GM12878 (cell line): ENCODE measurements around the gene TTYH1. TPM values are rescaled to one million over a fixed set of nuclear protein-coding genes. Genes with fewer than 3 reads are reported as not detected.

Experiments used
- ATAC-seq: fragments of 200-7000 bp; cut with Tn5 transposase; 3 replicates; pipeline ENCODE4 v1.9.1; 2020; ENCODE audit warnings: mild to moderate bottlenecking, moderate library complexity
- BruUV-seq: library from RNA; stranded (reverse); fragments of 400-500 nt; replicated peaks from 2 replicates; lab custom pipeline; 2021; lab: Mats Ljungman, UMichigan
- CTCF ChIA-PET: fragments of 300-600 bp; sonication (Branson Sonifier 250); formaldehyde crosslinking; extraction: SDS; loops from one replicate; lab custom pipeline; 2021; ENCODE audit warnings: inconsistent platforms; lab: Yijun Ruan, JAX
- POLR2A ChIA-PET: fragments of 350-600 bp; formaldehyde crosslinking; extraction: SDS; loops from one replicate; lab custom pipeline; 2021; ENCODE audit warnings: inconsistent platforms; lab: Charles Lee
- RAD21 ChIA-PET: fragments of 300-600 bp; sonication (Branson Sonifier 250); formaldehyde crosslinking; loops from one replicate; lab custom pipeline; 2023; ENCODE audit warnings: antibody characterized with exemption; ENCODE audit not compliant: unreplicated experiment; lab: Charles Lee
- SMC1A ChIA-PET: fragments of 300-600 bp; sonication (Branson Sonifier 250); formaldehyde crosslinking; loops from one replicate; lab custom pipeline; 2023; ENCODE audit not compliant: unreplicated experiment, uncharacterized antibody; lab: Charles Lee
- DNase-seq: peaks from one replicate; pipeline ENCODE4 v3.0.0-alpha.2; 2011; ENCODE audit warnings: low read depth, low spot score
- FAIRE-seq: peaks from 3 replicates; lab custom pipeline; 2011; peaks lifted over from hg19 to GRCh38; lab: Jason Lieb, UNC
- H2AFZ ChIP-seq: 2 replicates; pipeline ENCODE4 v1.6.0; 2011; ENCODE audit warnings: low read depth, low read length, control low read depth; ENCODE audit not compliant: control insufficient read depth
- H3K27ac ChIP-seq: 2 replicates; pipeline ENCODE4 v1.5.1; 2011; ENCODE audit warnings: control low read depth; ENCODE audit not compliant: control insufficient read depth, insufficient read depth
- H3K27me3 ChIP-seq, 2 experiments: replicated peaks in 1 of 2; 2 replicates each; pipeline versions ENCODE4 v1.6.0 to v1.6.1; 2011; ENCODE audit warnings: low read length in 1 of 2; ENCODE audit not compliant: control insufficient read depth in 2 of 2, insufficient read depth in 2 of 2
- H3K36me3 ChIP-seq, 2 experiments: 2 replicates each; pipeline ENCODE4 v1.5.1; 2011; ENCODE audit warnings: low read length in 1 of 2; ENCODE audit not compliant: control insufficient read depth in 2 of 2, insufficient read depth in 2 of 2
- H3K4me1 ChIP-seq: 2 replicates; pipeline ENCODE4 v1.6.1; 2011; ENCODE audit warnings: mild to moderate bottlenecking, low read length, moderate library complexity, mixed read lengths; ENCODE audit not compliant: control insufficient read depth, insufficient read depth
- H3K4me2 ChIP-seq: 2 replicates; pipeline ENCODE4 v1.6.0; 2011; ENCODE audit warnings: control low read depth; ENCODE audit not compliant: control insufficient read depth, insufficient read depth
- H3K4me3 ChIP-seq: fragments of 200-600 bp; sonication (generic); 2 replicates; pipeline ENCODE4 v1.5.1; 2016
- H3K79me2 ChIP-seq: 2 replicates; pipeline ENCODE4 v1.6.0; 2011; ENCODE audit warnings: low read length; ENCODE audit not compliant: control insufficient read depth, insufficient read depth
- H3K9ac ChIP-seq: 2 replicates; pipeline ENCODE4 v1.8.0; 2011; ENCODE audit warnings: low read length, control low read depth, mixed read lengths; ENCODE audit not compliant: control insufficient read depth, insufficient read depth
- H3K9me3 ChIP-seq: replicated peaks from 3 replicates; pipeline ENCODE4 v1.5.1; 2011; ENCODE audit warnings: mild to moderate bottlenecking, low read length; ENCODE audit not compliant: control insufficient read depth, insufficient read depth
- H4K20me1 ChIP-seq: 2 replicates; pipeline ENCODE4 v1.6.0; 2011; ENCODE audit not compliant: control insufficient read depth, insufficient read depth
- E2F8 ChIP-seq: fragments of 450-650 bp; IDR thresholded peaks from 2 replicates; pipeline ENCODE4 v1.6.1; 2018; ENCODE audit warnings: mild to moderate bottlenecking, low read depth, moderate library complexity; ENCODE audit not compliant: partially characterized antibody
- KDM1A ChIP-seq: fragments of 200-600 bp; sonication (generic); IDR thresholded peaks from 2 replicates; pipeline ENCODE4 v1.6.1; 2016; ENCODE audit warnings: borderline replicate concordance
- SRF ChIP-seq, 2 experiments: IDR thresholded peaks; 2 replicates each; pipeline ENCODE4 v1.6.1; 2011; ENCODE audit warnings: low read depth in 2 of 2, low read length in 2 of 2, mild to moderate bottlenecking in 1 of 2, moderate library complexity in 1 of 2
- YY1 ChIP-seq: IDR thresholded peaks from 2 replicates; pipeline ENCODE4 v1.6.1; 2011; ENCODE audit warnings: low read depth, mild to moderate bottlenecking, low read length
- WGBS: methylation state at CpG from one replicate; pipeline ENCODE4 v1.1.6; 2016; ENCODE audit warnings: low lambda C conversion rate; ENCODE audit not compliant: insufficient replicate concordance, insufficient coverage; ENCODE audit errors: missing lambda C conversion rate; 5-methylcytosine and 5-hydroxymethylcytosine counted together
- in situ Hi-C: fragments of 300-500 bp; cut with MboI; formaldehyde crosslinking; loops from 9 replicates; pipeline ENCODE4 v1.14.3; 2018; ENCODE audit warnings: mixed read lengths
- intact Hi-C: fragments of 100-400 bp; cut with micrococcal nuclease; formaldehyde crosslinking; loops from one replicate; pipeline ENCODE4 v1.14.2; 2022; ENCODE audit not compliant: unreplicated experiment
- polyA plus RNA-seq, 11 experiments: library from polyadenylated mRNA; depleted of rRNA in 4 of 11; unstranded in 6 of 11; stranded (reverse) in 5 of 11; fragments of >200 nt; fragmentation: Nextera tagmentation in 4 of 11; fragmentation: Illumina TruSeq in 1 of 11; extraction: Ambion mirVana in 4 of 11; extraction: Trizol in 1 of 11; gene quantifications; 1 replicate in 1 of 11; 2 replicates in 10 of 11; pipeline versions ENCODE4 v1.2.1 to v1.2.3, GENCODE V29; 2011 to 2016; ENCODE audit warnings: inconsistent platforms in 2 of 11, missing spikeins in 2 of 11, low read depth in 1 of 11
- total RNA-seq, 4 experiments: library from RNA; depleted of rRNA in 3 of 4; stranded (reverse); fragments of >200 nt in 3 of 4; fragmentation: Illumina TruSeq in 1 of 4; extraction: Trizol in 1 of 4; gene quantifications; 2 replicates each; pipeline versions ENCODE4 v1.2.1 to v1.2.3, GENCODE V29; 2013 to 2021
- TF ChIP-seq, protein P1 (sequence below): fragments of 150-350 bp; IDR thresholded peaks from 2 replicates; pipeline ENCODE4 v1.6.1; 2014; ENCODE audit warnings: mild to moderate bottlenecking, low read depth, low read length

The TTYH1 gene
- total and polyA plus RNA-seq, 10 of the 15 experiments (the other 5 are each of a cell fraction or from before 2014, with no cell fraction given): 0.01 to 0.36 (median 0.09) TPM; not detected in 3

DNA sequence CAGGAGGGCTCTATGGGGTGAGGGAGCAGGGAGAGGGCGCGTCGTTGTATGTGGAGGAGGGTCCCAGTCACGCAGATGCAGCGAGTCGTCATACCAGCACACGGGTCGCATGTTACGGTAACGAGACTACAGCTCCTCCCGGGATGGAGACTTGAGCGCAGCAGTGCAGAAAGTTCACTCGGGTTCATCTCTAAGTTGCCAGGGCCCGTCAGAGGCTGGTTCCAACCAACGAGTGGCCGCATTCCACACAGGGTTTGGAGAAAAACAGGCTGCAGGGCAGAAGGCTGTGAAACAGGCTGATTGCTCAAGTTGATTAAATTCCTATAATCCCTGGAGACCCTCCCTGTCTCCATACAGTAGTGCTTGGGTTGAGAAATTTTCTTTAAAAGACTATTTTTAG is 21.9 kb upstream of the TTYH1 start:
- BruUV-seq: no TSS peak
- no peaks in the 10 kb centered on the region for H3K79me2 ChIP-seq
- in situ Hi-C loops: loop anchor here (5.0 kb wide), 1 partner anchor 66 kb away; no protein-coding TSS in a partner anchor
- ChIA-PET CTCF (interaction anchor here (6.7 kb wide), 1 partner anchor 68 kb away, joined by 205 read pairs; no protein-coding TSS in a partner anchor), RAD21 (no interaction called here), POLR2A (no interaction called here), SMC1A (interaction anchor here (7.4 kb wide), 1 partner anchor 68 kb away, joined by 116 read pairs; no protein-coding TSS in a partner anchor)
- TF ChIP-seq, protein P1, sequence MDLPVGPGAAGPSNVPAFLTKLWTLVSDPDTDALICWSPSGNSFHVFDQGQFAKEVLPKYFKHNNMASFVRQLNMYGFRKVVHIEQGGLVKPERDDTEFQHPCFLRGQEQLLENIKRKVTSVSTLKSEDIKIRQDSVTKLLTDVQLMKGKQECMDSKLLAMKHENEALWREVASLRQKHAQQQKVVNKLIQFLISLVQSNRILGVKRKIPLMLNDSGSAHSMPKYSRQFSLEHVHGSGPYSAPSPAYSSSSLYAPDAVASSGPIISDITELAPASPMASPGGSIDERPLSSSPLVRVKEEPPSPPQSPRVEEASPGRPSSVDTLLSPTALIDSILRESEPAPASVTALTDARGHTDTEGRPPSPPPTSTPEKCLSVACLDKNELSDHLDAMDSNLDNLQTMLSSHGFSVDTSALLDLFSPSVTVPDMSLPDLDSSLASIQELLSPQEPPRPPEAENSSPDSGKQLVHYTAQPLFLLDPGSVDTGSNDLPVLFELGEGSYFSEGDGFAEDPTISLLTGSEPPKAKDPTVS: no peak
- TF ChIP-seq KDM1A (no peak), SRF (IDR thresholded peaks at IDR 0.05; ENCODE audit: low read depth in 2 of 2, low read length in 2 of 2) (no peak)
- H3K36me3 ChIP-seq: no peaks in the 10 kb centered on the region
- no peak overlapping the region for H3K4me3 ChIP-seq
- H4K20me1 ChIP-seq: no peaks in the 10 kb centered on the region
- H3K4me2 ChIP-seq: no peak overlapping the region
- peaks cover 7% of the 10 kb centered on the region for H3K4me1 ChIP-seq
- no peak overlapping the region for H2AFZ ChIP-seq
- intact Hi-C loops: no loop called here
- ATAC-seq (no peak), FAIRE-seq (no peak), DNase-seq (no peak)
- WGBS: 85% methylated on average over 16 of the region's 16 CpGs
- no peaks in the 10 kb centered on the region for H3K27me3 ChIP-seq
- H3K27ac ChIP-seq: no peak overlapping the region
- H3K9ac ChIP-seq: no peak overlapping the region
- no peaks in the 10 kb centered on the region for H3K9me3 ChIP-seq

DNA sequence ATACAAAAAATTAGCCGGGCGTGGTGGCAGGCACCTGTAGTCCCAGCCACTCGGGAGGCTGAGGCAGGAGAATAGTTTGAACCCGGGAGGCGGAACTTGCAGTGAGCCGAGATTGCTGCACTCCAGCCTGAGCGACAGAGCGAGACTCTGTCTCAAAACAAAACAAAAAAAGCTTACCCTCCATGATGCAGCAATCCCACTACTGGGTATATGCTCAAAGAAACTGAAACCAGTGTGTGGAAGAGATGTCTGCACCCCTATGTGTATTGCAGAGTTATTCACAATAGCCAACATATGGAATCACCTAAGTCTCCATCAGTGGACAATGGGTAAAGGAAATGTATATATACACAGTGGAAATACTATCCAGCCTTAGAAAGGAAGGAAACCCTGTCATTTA is 19.6 kb upstream of the TTYH1 start:
- no peak for TF ChIP-seq YY1
- TF ChIP-seq E2F8: no peak
- TF ChIP-seq, all 136 proteins: peak for 0
- Histone ChIP-seq H3K27me3 (no peaks in the 10 kb centered on the region), H3K4me2 (no peak overlapping the region), H2AFZ (no peak overlapping the region), H3K79me2 (no peaks in the 10 kb centered on the region), H3K4me1 (no peaks in the 10 kb centered on the region), H3K27ac (no peak overlapping the region), H3K9ac (no peak overlapping the region), H3K4me3 (no peak overlapping the region), H3K9me3 (no peaks in the 10 kb centered on the region; the same call in 2 of the 3 replicates), H4K20me1 (no peaks in the 10 kb centered on the region), H3K36me3 (no peaks in the 10 kb centered on the region)
- intact Hi-C loops (no loop called here), in situ Hi-C loops (no loop called here)
- FAIRE-seq: no peak
- ChIA-PET RAD21 (no interaction called here), CTCF (no interaction called here), SMC1A (no interaction called here), POLR2A (no interaction called here)
- no peak for DNase-seq
- peak; percentile 57 for ATAC-seq
- 13% methylated on average over 8 of the region's 8 CpGs for WGBS
- no TSS peak for BruUV-seq
